Natural killer cell (primary cell): ENCODE results near the gene DUS1L. TPM values are rescaled to one million over a fixed set of nuclear protein-coding genes. Genes with fewer than 3 reads are reported as not detected.

Experiments
- ATAC-seq, 3 donors: fragments of 150-1000 bp in 2 of 3; fragments of 200-7000 bp in 1 of 3; cut with Tn5 transposase; 1 replicate in 1 of 3; 2 replicates in 2 of 3; pipeline ENCODE4 v1.10.0; 2021; ENCODE audit warnings: mild to moderate bottlenecking in 2 of 3, moderate library complexity in 2 of 3
- DNase-seq, 2 donors: peaks; one replicate each; pipeline versions ENCODE4 v3.0.0 to v3.0.0-alpha.2; 2013 to 2021; ENCODE audit warnings: mixed read lengths in 1 of 2
- H3K27ac ChIP-seq: one replicate; pipeline ENCODE4 v1.5.1; 2013; ENCODE audit warnings: mild to moderate bottlenecking, low read length
- H3K27me3 ChIP-seq: one replicate; pipeline ENCODE4 v1.6.1; 2013; ENCODE audit warnings: low read length; ENCODE audit not compliant: control insufficient read depth, insufficient read depth
- H3K36me3 ChIP-seq: one replicate; pipeline ENCODE4 v1.6.1; 2013; ENCODE audit warnings: low read length; ENCODE audit not compliant: control insufficient read depth, insufficient read depth
- H3K4me1 ChIP-seq: one replicate; pipeline ENCODE4 v1.6.1; 2013; ENCODE audit warnings: low read length; ENCODE audit not compliant: control insufficient read depth, insufficient read depth
- H3K4me3 ChIP-seq: one replicate; pipeline ENCODE4 v1.5.1; 2013; ENCODE audit warnings: low read length
- H3K9me3 ChIP-seq: one replicate; pipeline ENCODE4 v1.6.1; 2013; ENCODE audit warnings: low read length; ENCODE audit not compliant: control insufficient read depth, insufficient read depth
- H3K27ac Mint-ChIP-seq, 2 donors: one replicate each; pipeline ENCODE4 v1.8.0; 2022; ENCODE audit warnings: mild to moderate bottlenecking in 2 of 2, mixed read lengths in 2 of 2, moderate library complexity in 1 of 2
- H3K27me3 Mint-ChIP-seq, 2 donors: one replicate each; pipeline ENCODE4 v1.8.0; 2022; ENCODE audit warnings: low read depth in 2 of 2, mixed read lengths in 2 of 2
- H3K36me3 Mint-ChIP-seq: one replicate; pipeline ENCODE4 v1.8.0; 2022; ENCODE audit warnings: mixed read lengths
- H3K4me1 Mint-ChIP-seq, 2 donors: one replicate each; pipeline ENCODE4 v1.8.0; 2022; ENCODE audit warnings: mixed read lengths in 2 of 2
- H3K4me3 Mint-ChIP-seq: one replicate; pipeline ENCODE4 v1.8.0; 2022; ENCODE audit warnings: mild to moderate bottlenecking, moderate library complexity, mixed read lengths
- H3K9me3 Mint-ChIP-seq, 2 donors: one replicate each; pipeline ENCODE4 v1.8.0; 2022; ENCODE audit warnings: mixed read lengths in 2 of 2
- WGBS: methylation state at CpG from one replicate; pipeline ENCODE4 v1.1.7; 2013; ENCODE audit warnings: missing lambda C conversion rate; ENCODE audit not compliant: insufficient coverage; 5-methylcytosine and 5-hydroxymethylcytosine counted together
- intact Hi-C: fragments of 100-400 bp; cut with micrococcal nuclease; formaldehyde crosslinking; loops from one replicate; pipeline ENCODE4 v1.14.2; 2022
- total RNA-seq, 4 donors: library from RNA; stranded (reverse); fragments of 120-200 nt in 1 of 4; gene quantifications; one replicate each; pipeline versions ENCODE4 v1.2.3 to v1.2.4, GENCODE V29; 2013 to 2022
- TF ChIP-seq, protein P1 (sequence below): fragments of 200-600 bp; IDR thresholded peaks from one replicate; pipeline ENCODE4 v1.8.0; 2022; ENCODE audit warnings: antibody characterized with exemption

The DUS1L gene
- total RNA-seq, 3 donors from 2014 or later (not counting 1 experiment from before 2014, with no cell fraction given) = 122 to 144 (median 136) TPM

DNA sequence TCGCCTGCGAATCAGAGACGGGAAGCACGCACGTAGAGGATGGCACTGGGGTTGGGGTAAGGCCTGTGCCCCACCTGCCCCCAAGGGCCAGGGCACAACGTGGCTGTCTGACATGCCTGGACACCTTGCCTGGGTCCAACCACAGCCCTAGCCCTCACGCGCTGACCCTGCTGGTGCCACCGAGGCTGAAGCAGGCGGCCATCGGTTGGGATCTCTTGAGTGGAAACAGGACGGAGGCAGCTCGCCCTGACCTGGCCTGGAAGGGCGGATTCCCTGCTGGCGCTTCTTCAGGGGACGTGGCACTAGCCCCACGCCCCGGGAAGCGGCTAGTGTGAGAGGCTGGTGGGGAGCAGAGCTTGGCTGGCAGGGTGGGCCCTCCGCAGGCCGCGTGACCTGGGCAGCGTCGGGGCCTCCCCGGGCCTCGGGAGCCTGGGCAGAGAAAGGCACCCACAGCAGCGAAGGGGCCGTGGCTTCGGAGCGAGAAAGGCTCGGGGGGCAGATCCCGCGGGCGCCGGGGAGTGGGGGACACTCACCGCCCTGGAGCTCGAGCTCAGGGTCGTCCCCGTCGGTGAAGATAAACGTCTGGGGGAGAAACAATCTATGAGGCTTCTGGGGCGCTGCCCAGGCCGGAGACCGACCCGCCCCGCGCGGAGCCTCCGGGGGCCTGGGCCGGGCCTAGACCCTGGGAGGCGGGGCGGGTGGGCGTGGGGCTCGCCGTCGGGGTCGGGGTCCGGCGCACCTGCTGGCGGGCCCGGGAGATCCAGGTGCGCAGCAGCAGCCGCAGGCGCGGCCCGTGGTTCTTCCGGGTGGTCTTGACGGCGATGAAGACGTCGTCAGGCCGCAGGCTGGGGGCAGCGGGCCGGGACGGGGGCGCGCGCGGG, 14.6 kb downstream of the DUS1L start:
- intact Hi-C loops = loop anchor here (1.0 kb wide), 1 partner anchor 14 kb away; the partner anchor contains the start of gene DCXR

DNA sequence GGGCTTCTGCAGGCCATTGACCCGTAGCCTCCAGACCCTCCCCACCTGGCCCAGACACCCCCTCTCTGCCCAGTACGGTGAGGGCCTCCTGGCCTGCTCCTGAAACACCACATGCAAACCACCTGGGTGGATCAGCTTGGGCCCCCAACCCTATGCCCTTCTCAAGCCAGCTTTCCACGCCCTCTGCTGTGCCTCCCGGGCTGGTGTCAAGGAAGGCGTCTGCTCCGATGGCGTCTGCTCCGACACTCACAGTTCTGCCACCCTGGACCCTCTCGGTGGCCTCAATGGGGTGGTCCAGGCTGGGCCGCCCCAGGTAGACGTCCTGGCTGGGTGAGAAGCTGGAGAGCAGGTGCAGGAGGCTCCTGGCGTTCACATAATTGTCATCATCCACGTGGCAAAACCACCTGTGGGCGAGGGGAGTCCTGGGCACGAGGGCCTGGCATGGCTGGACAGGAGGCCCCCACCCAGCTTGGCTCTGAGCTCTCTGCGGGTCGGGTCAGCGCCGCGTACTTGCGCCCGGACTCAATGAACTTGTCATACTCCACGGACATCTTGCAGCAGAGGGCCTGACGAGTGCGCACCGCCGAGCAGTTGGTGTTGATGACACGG, 15.3 kb downstream of the DUS1L start:
- H3K27ac Mint-ChIP-seq = peak overlapping the region in 1 of 2 donors; percentile 71
- H3K9me3 ChIP-seq = no peaks in the 10 kb centered on the region
- H3K9me3 Mint-ChIP-seq = no peaks in the 10 kb centered on the region
- TF ChIP-seq, protein P1, sequence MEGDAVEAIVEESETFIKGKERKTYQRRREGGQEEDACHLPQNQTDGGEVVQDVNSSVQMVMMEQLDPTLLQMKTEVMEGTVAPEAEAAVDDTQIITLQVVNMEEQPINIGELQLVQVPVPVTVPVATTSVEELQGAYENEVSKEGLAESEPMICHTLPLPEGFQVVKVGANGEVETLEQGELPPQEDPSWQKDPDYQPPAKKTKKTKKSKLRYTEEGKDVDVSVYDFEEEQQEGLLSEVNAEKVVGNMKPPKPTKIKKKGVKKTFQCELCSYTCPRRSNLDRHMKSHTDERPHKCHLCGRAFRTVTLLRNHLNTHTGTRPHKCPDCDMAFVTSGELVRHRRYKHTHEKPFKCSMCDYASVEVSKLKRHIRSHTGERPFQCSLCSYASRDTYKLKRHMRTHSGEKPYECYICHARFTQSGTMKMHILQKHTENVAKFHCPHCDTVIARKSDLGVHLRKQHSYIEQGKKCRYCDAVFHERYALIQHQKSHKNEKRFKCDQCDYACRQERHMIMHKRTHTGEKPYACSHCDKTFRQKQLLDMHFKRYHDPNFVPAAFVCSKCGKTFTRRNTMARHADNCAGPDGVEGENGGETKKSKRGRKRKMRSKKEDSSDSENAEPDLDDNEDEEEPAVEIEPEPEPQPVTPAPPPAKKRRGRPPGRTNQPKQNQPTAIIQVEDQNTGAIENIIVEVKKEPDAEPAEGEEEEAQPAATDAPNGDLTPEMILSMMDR = no peak
- H3K27ac ChIP-seq = no peak overlapping the region
- peaks cover 0 to 16% of the 10 kb centered on the region in 2 donors for H3K4me1 Mint-ChIP-seq
- no peak overlapping the region for H3K4me3 ChIP-seq
- peak overlapping the region; percentile 87 for H3K4me3 Mint-ChIP-seq
- ATAC-seq = no peak
- no peak for DNase-seq
- H3K36me3 ChIP-seq = peaks cover 15% of the 10 kb centered on the region
- H3K36me3 Mint-ChIP-seq = no peaks in the 10 kb centered on the region
- no peaks in the 10 kb centered on the region for H3K27me3 ChIP-seq
- no peaks in the 10 kb centered on the region for H3K27me3 Mint-ChIP-seq
- peaks cover 30% of the 10 kb centered on the region for H3K4me1 ChIP-seq
- intact Hi-C loops = no loop called here
- 95% methylated on average over 28 of the region's 28 CpGs for WGBS

More for the DNA sequence above, 14.6 kb downstream of the DUS1L start:
- Histone ChIP-seq H3K4me1 (peaks cover 30% of the 10 kb centered on the region), H3K36me3 (peaks cover 21% of the 10 kb centered on the region), H3K9me3 (no peaks in the 10 kb centered on the region), H3K27me3 (no peaks in the 10 kb centered on the region), H3K4me3 (peak overlapping the region; percentile 28), H3K27ac (no peak overlapping the region)
- DNase-seq = no peak
- no peaks in the 10 kb centered on the region for H3K27me3 Mint-ChIP-seq
- peak overlapping the region in 1 of 2 donors; percentile 71 for H3K27ac Mint-ChIP-seq
- 21% methylated on average over 79 of the region's 79 CpGs for WGBS
- H3K36me3 Mint-ChIP-seq = no peaks in the 10 kb centered on the region
- peak overlapping the region; percentile 87 for H3K4me3 Mint-ChIP-seq
- peaks cover 0 to 16% of the 10 kb centered on the region in 2 donors for H3K4me1 Mint-ChIP-seq
- no peaks in the 10 kb centered on the region for H3K9me3 Mint-ChIP-seq
- TF ChIP-seq, protein P1 = no peak
- peak in 2 of 3 donors; percentile 9 to 10 for ATAC-seq

DNA sequence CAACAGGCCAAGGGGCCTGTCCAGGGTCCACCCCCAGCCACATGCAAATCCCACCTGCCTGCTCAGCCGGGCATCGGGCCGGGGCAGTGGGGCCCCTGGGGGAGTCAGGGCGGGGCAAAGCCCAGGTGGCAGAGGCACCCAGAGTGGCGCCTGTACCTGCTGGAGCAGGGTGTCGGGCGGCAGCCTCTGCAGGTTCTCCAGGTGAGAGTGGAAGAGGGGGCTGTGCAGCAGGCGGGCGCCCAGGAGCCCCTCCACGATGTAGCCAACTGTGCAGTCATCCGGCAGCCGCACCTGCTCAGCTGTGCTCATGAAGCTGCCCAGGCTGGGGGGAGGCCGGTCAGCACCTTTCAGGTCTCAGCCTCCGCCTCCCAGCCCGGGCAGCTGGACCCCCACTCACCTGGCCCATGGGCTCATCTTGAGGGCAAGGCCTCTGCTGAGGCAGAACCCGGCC, 16.1 kb downstream of the DUS1L start:
- Histone ChIP-seq H3K36me3 (peaks cover 8% of the 10 kb centered on the region), H3K27ac (no peak overlapping the region), H3K4me1 (peaks cover 30% of the 10 kb centered on the region), H3K4me3 (no peak overlapping the region), H3K27me3 (no peaks in the 10 kb centered on the region), H3K9me3 (no peaks in the 10 kb centered on the region)
- Mint-ChIP-seq H3K4me1 (peaks cover 0 to 11% of the 10 kb centered on the region in 2 donors), H3K27ac (no peak overlapping the region), H3K4me3 (no peak overlapping the region), H3K9me3 (no peaks in the 10 kb centered on the region), H3K27me3 (no peaks in the 10 kb centered on the region), H3K36me3 (no peaks in the 10 kb centered on the region)
- 94% methylated on average over 16 of the region's 16 CpGs for WGBS
- intact Hi-C loops = no loop called here
- ATAC-seq = no peak
- DNase-seq = no peak
- TF ChIP-seq, protein P1 = no peak
